OCI-LY3 (cell line): ENCODE measurements around the gene OR13H1.

Experiments
- H2AFZ ChIP-seq: fragments of 200-600, 300-600 bp; shearing (Covaris generic); 2 replicates; pipeline ENCODE4 v1.6.0; 2014; ENCODE audit warnings: antibody characterized with exemption, low read depth, low read length
- H3K27ac ChIP-seq: fragments of 200-600, 300-600 bp; sonication (generic); 2 replicates; pipeline ENCODE4 v1.5.1; 2014; ENCODE audit warnings: mild to moderate bottlenecking, low read length, moderate library complexity, mixed read lengths
- H3K27me3 ChIP-seq: fragments of 200-600, 300-600 bp; sonication (generic); 2 replicates; pipeline ENCODE4 v1.6.1; 2014; ENCODE audit warnings: low read depth, low read length, mixed read lengths
- H3K36me3 ChIP-seq: fragments of 200-600, 300-600 bp; sonication (generic); replicated peaks from 2 replicates; pipeline ENCODE3; 2014; ENCODE audit warnings: low read depth, low read length, mixed read lengths
- H3K4me1 ChIP-seq: fragments of 300-600, 200-600 bp; sonication (generic); 2 replicates; pipeline ENCODE4 v1.6.1; 2014; ENCODE audit warnings: low read length, mixed read lengths
- H3K4me2 ChIP-seq: fragments of 200-600, 300-600 bp; sonication (generic); 2 replicates; pipeline ENCODE4 v1.6.1; 2014; ENCODE audit warnings: low read length, mixed read lengths
- H3K4me3 ChIP-seq: fragments of 300-600, 200-600 bp; sonication (generic); 2 replicates; pipeline ENCODE4 v1.5.1; 2014; ENCODE audit warnings: antibody characterized with exemption, mild to moderate bottlenecking, low read length, moderate library complexity
- H3K79me2 ChIP-seq: fragments of 300-600, 200-600 bp; shearing (Covaris generic); 2 replicates; pipeline ENCODE4 v1.6.1; 2014; ENCODE audit warnings: mild to moderate bottlenecking, low read length, mixed read lengths
- H3K9ac ChIP-seq: fragments of 300-600, 200-600 bp; shearing (Covaris generic); 2 replicates; pipeline ENCODE4 v1.6.0; 2014; ENCODE audit warnings: mild to moderate bottlenecking, low read length, moderate library complexity
- H3K9me3 ChIP-seq: fragments of 200-600, 300-600 bp; shearing (Covaris generic); 2 replicates; pipeline ENCODE4 v1.6.1; 2014; ENCODE audit warnings: low read length, mixed read lengths; ENCODE audit not compliant: insufficient read depth
- H4K20me1 ChIP-seq: fragments of 200-600, 300-600 bp; sonication (generic); 2 replicates; pipeline ENCODE4 v1.6.1; 2016; ENCODE audit warnings: low read length, mixed read lengths; ENCODE audit not compliant: insufficient read depth
- EZH2phosphoT487 ChIP-seq: fragments of 200-600 bp; shearing (Covaris generic); IDR thresholded peaks from 2 replicates; pipeline ENCODE4 v1.6.1; 2018; ENCODE audit warnings: antibody characterized with exemption, mixed run types, low read depth
- TF ChIP-seq, protein P1 (sequence below): fragments of 200-600, 300-600 bp; sonication (generic); IDR thresholded peaks from 2 replicates; pipeline ENCODE4 v1.5.1; 2014; ENCODE audit warnings: antibody characterized with exemption, low read length, low read depth

The OR13H1 gene

DNA sequence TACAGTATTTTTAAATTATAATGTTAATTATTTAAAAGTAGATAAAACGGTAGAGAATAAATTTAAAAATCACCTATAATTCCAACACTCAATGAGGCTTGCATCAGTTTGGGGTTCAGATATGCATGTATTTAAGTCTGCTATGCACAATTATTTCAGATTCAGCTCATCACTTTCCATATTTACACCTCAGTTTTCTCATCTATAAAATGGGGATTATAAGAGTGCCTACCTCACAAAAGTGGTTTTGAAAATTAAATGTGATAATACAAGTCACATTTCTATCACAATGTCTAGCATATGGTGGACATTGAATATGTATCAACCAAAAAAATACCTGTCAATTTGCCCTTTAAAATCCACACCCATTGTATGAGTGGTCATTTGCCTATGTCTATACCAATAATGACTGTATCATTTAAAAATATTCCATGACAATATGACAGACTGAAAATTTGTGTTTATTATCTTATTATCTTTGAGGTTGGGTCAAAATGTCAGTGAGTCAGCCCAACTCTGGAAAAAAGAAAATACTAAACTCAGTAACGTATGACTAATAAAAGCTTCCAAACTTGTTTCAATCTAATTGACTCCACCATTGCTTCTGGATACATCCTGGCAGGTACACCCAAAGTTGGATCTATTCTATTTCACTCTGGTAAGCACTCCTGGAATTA lies 20.8 kb downstream of the OR13H1 start:
- Histone ChIP-seq H3K27me3 (no peaks in the 10 kb centered on the region), H3K9me3 (no peaks in the 10 kb centered on the region), H3K79me2 (no peaks in the 10 kb centered on the region), H3K27ac (no peak overlapping the region), H2AFZ (no peak overlapping the region), H3K4me3 (no peak overlapping the region), H4K20me1 (no peaks in the 10 kb centered on the region), H3K9ac (no peak overlapping the region), H3K4me1 (no peaks in the 10 kb centered on the region), H3K4me2 (no peak overlapping the region), H3K36me3 (no peaks in the 10 kb centered on the region)
- TF ChIP-seq EZH2phosphoT487, result no peak
- TF ChIP-seq, protein P1, sequence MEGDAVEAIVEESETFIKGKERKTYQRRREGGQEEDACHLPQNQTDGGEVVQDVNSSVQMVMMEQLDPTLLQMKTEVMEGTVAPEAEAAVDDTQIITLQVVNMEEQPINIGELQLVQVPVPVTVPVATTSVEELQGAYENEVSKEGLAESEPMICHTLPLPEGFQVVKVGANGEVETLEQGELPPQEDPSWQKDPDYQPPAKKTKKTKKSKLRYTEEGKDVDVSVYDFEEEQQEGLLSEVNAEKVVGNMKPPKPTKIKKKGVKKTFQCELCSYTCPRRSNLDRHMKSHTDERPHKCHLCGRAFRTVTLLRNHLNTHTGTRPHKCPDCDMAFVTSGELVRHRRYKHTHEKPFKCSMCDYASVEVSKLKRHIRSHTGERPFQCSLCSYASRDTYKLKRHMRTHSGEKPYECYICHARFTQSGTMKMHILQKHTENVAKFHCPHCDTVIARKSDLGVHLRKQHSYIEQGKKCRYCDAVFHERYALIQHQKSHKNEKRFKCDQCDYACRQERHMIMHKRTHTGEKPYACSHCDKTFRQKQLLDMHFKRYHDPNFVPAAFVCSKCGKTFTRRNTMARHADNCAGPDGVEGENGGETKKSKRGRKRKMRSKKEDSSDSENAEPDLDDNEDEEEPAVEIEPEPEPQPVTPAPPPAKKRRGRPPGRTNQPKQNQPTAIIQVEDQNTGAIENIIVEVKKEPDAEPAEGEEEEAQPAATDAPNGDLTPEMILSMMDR, result no peak

DNA sequence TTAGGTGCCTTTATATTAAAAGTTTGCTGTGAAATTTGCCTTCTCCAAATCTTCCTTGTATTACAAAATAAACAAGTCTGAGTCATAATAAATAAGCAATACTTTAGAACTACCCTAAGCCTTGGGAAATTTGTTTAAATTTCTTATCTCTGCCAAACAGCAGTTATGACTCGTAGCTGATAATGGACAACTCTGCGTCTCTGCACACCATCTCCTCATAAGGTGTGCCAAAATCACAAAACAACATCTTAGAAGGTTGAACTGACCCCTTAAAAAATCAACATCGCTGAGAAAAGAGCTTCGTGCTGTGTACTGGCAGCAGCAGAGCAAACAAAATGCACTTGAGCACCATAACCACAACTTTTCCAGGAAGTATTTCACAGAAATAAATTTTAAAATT lies 22.0 kb downstream of the OR13H1 start:
- TF ChIP-seq EZH2phosphoT487, result no peak
- TF ChIP-seq, protein P1, result no peak
- Histone ChIP-seq H3K4me2 (no peak overlapping the region), H3K27ac (no peak overlapping the region)

DNA sequence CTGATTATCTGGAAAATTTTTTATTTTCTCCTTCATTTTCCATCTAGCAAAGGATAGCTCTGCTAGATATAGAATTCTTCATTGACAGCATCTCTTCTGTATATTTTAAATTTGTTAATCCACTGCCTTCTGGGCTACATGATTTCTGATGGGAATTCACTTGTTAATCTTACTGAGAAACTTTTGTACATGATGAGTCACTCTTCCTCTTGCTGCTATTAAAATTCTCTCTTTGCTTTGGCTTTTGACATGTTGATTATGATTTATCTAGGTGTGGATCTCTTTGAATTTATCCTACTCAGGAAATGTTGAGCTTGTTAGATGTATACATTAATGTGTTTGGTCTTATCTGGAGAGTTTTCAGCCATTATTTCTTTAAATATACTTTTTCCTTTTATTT lies 27.5 kb downstream of the OR13H1 start:
- Histone ChIP-seq H2AFZ (no peak overlapping the region), H3K27ac (no peak overlapping the region), H3K36me3 (no peaks in the 10 kb centered on the region), H3K79me2 (no peaks in the 10 kb centered on the region), H3K4me2 (no peak overlapping the region), H3K9ac (no peak overlapping the region), H3K4me3 (no peak overlapping the region), H4K20me1 (no peaks in the 10 kb centered on the region), H3K9me3 (no peaks in the 10 kb centered on the region), H3K27me3 (no peaks in the 10 kb centered on the region), H3K4me1 (no peaks in the 10 kb centered on the region)
- TF ChIP-seq, protein P1, result no peak
- TF ChIP-seq EZH2phosphoT487, result no peak

More for the DNA sequence above, 22.0 kb downstream of the OR13H1 start:
- no peaks in the 10 kb centered on the region for H3K4me1 ChIP-seq
- no peak overlapping the region for H3K9ac ChIP-seq
- H4K20me1 ChIP-seq, result no peaks in the 10 kb centered on the region
- no peak overlapping the region for H2AFZ ChIP-seq
- H3K9me3 ChIP-seq, result no peaks in the 10 kb centered on the region
- H3K27me3 ChIP-seq, result no peaks in the 10 kb centered on the region
- no peaks in the 10 kb centered on the region for H3K79me2 ChIP-seq
- H3K36me3 ChIP-seq, result no peaks in the 10 kb centered on the region
- H3K4me3 ChIP-seq, result no peak overlapping the region

DNA sequence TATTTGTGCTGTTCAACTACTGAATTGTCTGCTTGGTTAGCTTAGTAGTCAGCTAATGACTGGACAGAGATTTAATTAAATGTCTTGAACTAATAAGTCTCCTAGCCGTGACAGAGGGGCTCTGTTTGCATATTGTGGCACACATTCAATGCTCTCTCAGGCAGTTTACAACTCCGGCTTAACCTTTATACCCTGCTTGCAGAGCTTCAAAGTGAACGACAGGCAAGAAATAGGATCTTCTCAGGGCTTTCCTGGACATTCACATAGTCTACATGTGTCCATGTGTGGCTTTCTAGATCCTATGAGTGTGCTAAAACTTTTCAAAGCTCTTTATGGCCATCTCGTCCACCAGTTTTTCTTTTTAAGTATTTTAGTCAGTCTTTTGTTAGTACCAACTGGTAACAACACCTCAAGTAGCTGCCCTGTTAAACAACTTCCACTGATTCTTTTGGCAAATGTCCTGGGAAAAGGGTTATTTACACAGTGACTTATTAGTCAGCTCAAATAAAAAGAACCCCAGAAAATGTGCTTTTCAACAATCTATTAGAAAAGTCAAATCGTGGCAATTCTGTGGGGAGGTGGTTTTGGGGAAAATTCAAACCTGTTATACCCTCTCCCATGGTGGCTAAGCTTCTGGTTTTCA lies 28.6 kb downstream of the OR13H1 start:
- Histone ChIP-seq H3K4me3 (no peak overlapping the region), H3K4me2 (no peak overlapping the region), H3K9me3 (no peaks in the 10 kb centered on the region), H3K9ac (no peak overlapping the region), H3K79me2 (no peaks in the 10 kb centered on the region), H4K20me1 (no peaks in the 10 kb centered on the region), H3K36me3 (no peaks in the 10 kb centered on the region), H3K4me1 (no peaks in the 10 kb centered on the region), H2AFZ (no peak overlapping the region), H3K27me3 (no peaks in the 10 kb centered on the region), H3K27ac (no peak overlapping the region)
- no peak for TF ChIP-seq EZH2phosphoT487
- TF ChIP-seq, protein P1, result no peak
